ENCODE data around the gene DNAH14. TPM values are rescaled to one million over a fixed set of nuclear protein-coding genes. Genes with fewer than 3 reads are reported as not detected.

The DNAH14 gene
- total RNA-seq, 3 donors from 2014 or later = 6.1 to 38.6 (median 23.9) TPM

DNA sequence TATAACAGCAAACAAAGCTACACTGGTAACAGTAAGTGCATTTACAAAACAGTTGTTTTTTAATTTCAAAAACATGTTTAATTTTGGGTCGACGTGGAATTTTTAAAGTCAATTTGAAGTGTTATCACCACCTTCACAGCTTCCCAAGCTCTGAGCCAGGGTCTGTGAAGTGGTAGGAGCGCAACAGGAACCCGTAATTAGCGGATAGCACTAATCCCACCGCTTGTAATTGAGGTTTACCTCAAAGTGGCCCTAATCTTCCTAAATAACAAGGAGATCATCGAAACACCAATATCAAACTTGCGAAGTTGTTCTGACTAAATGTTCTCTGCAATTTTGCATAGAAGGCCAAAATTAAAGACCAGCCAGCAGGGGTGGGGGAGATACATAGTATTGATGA is 479.6 kb downstream of the DNAH14 start:
- Histone ChIP-seq H3K4me1 (no peaks in the 10 kb centered on the region), H3K27me3 (no peaks in the 10 kb centered on the region), H3K4me3 (no peak overlapping the region), H3K9me3 (no peaks in the 10 kb centered on the region), H3K27ac (no peak overlapping the region), H3K36me3 (no peaks in the 10 kb centered on the region)
- intact Hi-C loops (cut with DNase I; ENCODE audit: low total_unique reads) = no loop called here
- TF ChIP-seq CTCF (IDR thresholded peaks at IDR 0.05) (no peak), POLR2A (IDR thresholded peaks at IDR 0.05) (no peak), POLR2AphosphoS5 (IDR thresholded peaks at IDR 0.05) (no peak)
- DNase-seq (ENCODE audit: low spot score in 2 of 2) = no peak

DNA sequence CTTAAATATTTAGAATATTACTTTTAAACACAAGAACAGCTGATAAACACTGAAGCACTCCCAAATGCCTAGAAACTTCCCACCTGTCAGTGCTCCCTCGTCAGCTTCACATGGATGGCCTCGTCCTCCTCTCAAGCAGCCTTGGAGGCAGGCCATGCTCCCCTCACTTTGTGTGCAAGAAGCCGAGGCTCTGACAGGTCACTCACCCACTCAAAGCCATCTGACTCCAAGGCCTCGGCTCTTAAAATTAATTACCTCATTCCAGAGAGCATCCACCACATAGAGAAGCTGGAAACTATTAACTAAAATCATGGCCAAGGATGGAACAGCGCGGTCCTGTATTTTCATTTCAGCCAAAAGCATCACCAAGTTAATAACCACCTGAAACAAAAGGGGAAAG is 480.6 kb downstream of the DNAH14 start:
- Histone ChIP-seq H3K27ac (no peak overlapping the region), H3K4me1 (no peaks in the 10 kb centered on the region), H3K36me3 (no peaks in the 10 kb centered on the region), H3K9me3 (no peaks in the 10 kb centered on the region), H3K4me3 (no peak overlapping the region), H3K27me3 (no peaks in the 10 kb centered on the region)
- no peak for TF ChIP-seq POLR2AphosphoS5 (IDR thresholded peaks at IDR 0.05)
- no peak for TF ChIP-seq CTCF (IDR thresholded peaks at IDR 0.05)
- no peak for TF ChIP-seq POLR2A (IDR thresholded peaks at IDR 0.05)
- intact Hi-C loops (cut with DNase I; ENCODE audit: low total_unique reads) = no loop called here
- no peak for DNase-seq (ENCODE audit: low spot score in 2 of 2)

DNA sequence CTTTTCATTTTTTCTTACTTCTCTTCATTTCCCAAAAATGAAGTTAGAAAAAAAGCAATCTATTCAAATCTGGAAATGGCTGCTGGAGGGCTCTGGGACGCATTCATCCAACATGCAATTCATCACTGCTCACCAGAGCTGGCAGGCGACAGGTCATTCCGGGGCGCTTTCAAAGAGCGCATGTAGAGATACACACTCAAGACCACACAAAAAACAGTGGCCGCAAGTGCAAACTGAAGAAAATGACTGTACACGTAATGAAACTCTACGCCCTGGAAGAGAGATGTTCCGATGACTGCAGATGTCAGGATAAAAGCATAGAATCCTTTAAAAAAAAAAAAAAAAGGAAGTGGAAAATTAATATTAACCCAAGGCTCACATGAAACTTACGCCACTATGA is 482.8 kb downstream of the DNAH14 start:
- Histone ChIP-seq H3K4me1 (no peaks in the 10 kb centered on the region), H3K4me3 (no peak overlapping the region), H3K27me3 (no peaks in the 10 kb centered on the region), H3K9me3 (no peaks in the 10 kb centered on the region), H3K36me3 (no peaks in the 10 kb centered on the region), H3K27ac (no peak overlapping the region)
- no peak for TF ChIP-seq POLR2A (IDR thresholded peaks at IDR 0.05)
- TF ChIP-seq POLR2AphosphoS5 (IDR thresholded peaks at IDR 0.05) = no peak
- no peak for TF ChIP-seq CTCF (IDR thresholded peaks at IDR 0.05)
- no peak for DNase-seq (ENCODE audit: low spot score in 2 of 2)
- intact Hi-C loops (cut with DNase I; ENCODE audit: low total_unique reads) = no loop called here

DNA sequence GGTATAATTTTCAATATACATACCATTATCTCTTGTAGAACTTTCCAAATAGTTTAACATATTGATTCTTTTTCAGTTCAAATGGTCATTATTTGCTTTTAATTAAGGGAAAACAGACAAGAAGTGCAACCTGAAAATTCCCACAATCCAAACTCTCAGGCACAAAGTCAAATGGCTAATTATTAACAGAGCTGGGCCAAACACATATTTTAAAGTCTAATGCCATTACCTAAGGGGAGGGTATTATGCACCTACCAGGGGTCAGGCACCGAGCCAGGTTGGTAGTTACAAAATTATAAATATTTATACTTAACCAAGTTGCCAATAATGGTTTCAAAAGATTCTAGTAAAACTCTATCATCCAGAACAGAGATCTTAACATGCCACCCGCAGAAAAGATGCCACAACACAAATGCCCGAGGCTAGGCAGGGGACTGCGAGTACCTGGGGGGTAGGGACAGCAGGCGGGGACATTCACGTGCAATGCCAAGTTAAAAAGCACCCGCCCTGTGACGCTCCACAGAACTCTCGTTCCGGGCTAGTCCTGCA is 483.4 kb downstream of the DNAH14 start:
- no peaks in the 10 kb centered on the region for H3K4me1 ChIP-seq
- no peaks in the 10 kb centered on the region for H3K27me3 ChIP-seq
- no peak overlapping the region for H3K4me3 ChIP-seq
- TF ChIP-seq POLR2AphosphoS5 (IDR thresholded peaks at IDR 0.05) (no peak), POLR2A (IDR thresholded peaks at IDR 0.05) (no peak), CTCF (IDR thresholded peaks at IDR 0.05) (no peak)
- no peak overlapping the region for H3K27ac ChIP-seq
- no peaks in the 10 kb centered on the region for H3K36me3 ChIP-seq
- intact Hi-C loops (cut with DNase I; ENCODE audit: low total_unique reads) = no loop called here
- no peaks in the 10 kb centered on the region for H3K9me3 ChIP-seq
- DNase-seq (ENCODE audit: low spot score in 2 of 2) = no peak

DNA sequence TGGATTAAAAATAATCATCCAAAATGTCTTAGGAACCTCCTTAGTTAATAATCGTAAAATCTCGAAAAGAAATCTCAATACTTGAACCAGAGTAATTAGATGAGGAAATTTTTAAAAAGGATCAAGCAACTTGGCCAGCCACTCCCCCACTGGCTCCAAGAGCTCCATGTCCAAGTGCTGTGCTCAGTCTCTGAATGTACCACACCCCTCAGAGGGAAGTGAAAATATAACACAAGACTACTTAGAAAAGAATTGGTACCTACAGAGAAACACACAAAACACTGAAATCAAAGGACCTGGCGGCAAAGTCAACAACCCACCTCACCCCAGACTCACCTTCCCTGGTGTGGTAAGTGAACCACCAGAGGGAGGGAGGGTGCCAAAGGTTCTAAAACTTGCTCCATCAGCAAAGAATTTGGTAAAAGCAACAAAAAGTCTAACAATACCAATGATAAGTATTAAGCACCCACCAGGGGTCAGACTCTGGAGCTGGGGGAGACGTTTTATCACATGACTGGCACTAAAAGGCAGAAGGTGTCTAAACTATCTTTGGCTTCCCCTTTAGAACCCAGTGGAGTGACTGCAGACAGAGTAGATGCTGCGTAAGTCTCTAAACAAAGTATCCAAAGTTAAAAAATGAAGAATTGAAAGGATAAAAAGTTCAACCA is 484.4 kb downstream of the DNAH14 start:
- no peaks in the 10 kb centered on the region for H3K9me3 ChIP-seq

More for the DNA sequence above, 484.4 kb downstream of the DNAH14 start:
- H3K27ac ChIP-seq = no peak overlapping the region
- intact Hi-C loops (cut with DNase I; ENCODE audit: low total_unique reads) = no loop called here
- DNase-seq (ENCODE audit: low spot score in 2 of 2) = no peak
- H3K27me3 ChIP-seq = no peaks in the 10 kb centered on the region
- H3K36me3 ChIP-seq = no peaks in the 10 kb centered on the region
- no peaks in the 10 kb centered on the region for H3K4me1 ChIP-seq
- H3K4me3 ChIP-seq = no peak overlapping the region
- TF ChIP-seq CTCF (IDR thresholded peaks at IDR 0.05) (no peak), POLR2AphosphoS5 (IDR thresholded peaks at IDR 0.05) (no peak), POLR2A (IDR thresholded peaks at IDR 0.05) (no peak)

Data from breast epithelium (tissue), 4 donors.